ENCODE results near the gene HNRNPA2B1. TPM values are rescaled to one million over a fixed set of nuclear protein-coding genes. Genes with fewer than 3 reads are reported as not detected.

The HNRNPA2B1 gene
- total RNA-seq, 4 donors from 2014 or later: 78.1 to 133 (median 99.4) TPM

GRCh38 chr7:26191233-26191973, 9.1 kb downstream of the HNRNPA2B1 start:
- TF ChIP-seq POLR2A (IDR thresholded peaks at IDR 0.05): no peak
- no peak for TF ChIP-seq CTCF (IDR thresholded peaks at IDR 0.05)
- WGBS, 2 donors: 81 to 83% methylated on average over 7 of the region's 7 CpGs
- intact Hi-C loops (cut with DNase I; ENCODE audit: low total_unique reads): no loop called here
- DNase-seq (ENCODE audit: low spot score in 2 of 2): no peak
- H3K4me3 ChIP-seq (ENCODE audit: low read depth, poor library complexity, severe bottlenecking): no peak overlapping the region

GRCh38 chr7:26190417-26190869, 10.1 kb downstream of the HNRNPA2B1 start:
- 67 to 69% methylated on average over 1 of the region's 1 CpG for WGBS, 2 donors
- no peak for TF ChIP-seq CTCF (IDR thresholded peaks at IDR 0.05)
- no peak for TF ChIP-seq POLR2A (IDR thresholded peaks at IDR 0.05)
- H3K4me3 ChIP-seq (ENCODE audit: low read depth, poor library complexity, severe bottlenecking): no peak overlapping the region
- no peak for DNase-seq (ENCODE audit: low spot score in 2 of 2)
- intact Hi-C loops (cut with DNase I; ENCODE audit: low total_unique reads): no loop called here

- WGBS, 2 donors: 86 to 90% methylated on average over 3 of the region's 3 CpGs
- H3K4me3 ChIP-seq (ENCODE audit: low read depth, poor library complexity, severe bottlenecking): no peak overlapping the region
- no peak for TF ChIP-seq POLR2A (IDR thresholded peaks at IDR 0.05)
- TF ChIP-seq CTCF (IDR thresholded peaks at IDR 0.05): no peak
- no peak for DNase-seq (ENCODE audit: low spot score in 2 of 2)
- intact Hi-C loops (cut with DNase I; ENCODE audit: low total_unique reads): no loop called here
These were observed 10.8 kb downstream of the HNRNPA2B1 start for GRCh38 chr7:26189697-26190096.

- H3K4me3 ChIP-seq (ENCODE audit: low read depth, poor library complexity, severe bottlenecking): no peak overlapping the region
- DNase-seq (ENCODE audit: low spot score in 2 of 2): no peak
- 92 to 94% methylated on average over 3 of the region's 3 CpGs for WGBS, 2 donors
- intact Hi-C loops (cut with DNase I; ENCODE audit: low total_unique reads): no loop called here
- TF ChIP-seq POLR2A (IDR thresholded peaks at IDR 0.05) (no peak), CTCF (IDR thresholded peaks at IDR 0.05) (no peak)
These were observed 11.5 kb downstream of the HNRNPA2B1 start for GRCh38 chr7:26188957-26189541.

GRCh38 chr7:26188206-26188956, 12.2 kb downstream of the HNRNPA2B1 start:
- TF ChIP-seq POLR2A (IDR thresholded peaks at IDR 0.05): no peak
- TF ChIP-seq CTCF (IDR thresholded peaks at IDR 0.05): no peak
- WGBS, 2 donors: 88 to 92% methylated on average over 9 of the region's 9 CpGs
- no peak for DNase-seq (ENCODE audit: low spot score in 2 of 2)
- intact Hi-C loops (cut with DNase I; ENCODE audit: low total_unique reads): no loop called here
- H3K4me3 ChIP-seq (ENCODE audit: low read depth, poor library complexity, severe bottlenecking): no peak overlapping the region
